Panc1 (cell line): ENCODE data around the gene PKP3. TPM values are rescaled to one million over a fixed set of nuclear protein-coding genes. Genes with fewer than 3 reads are reported as not detected.

Experiments
- ATAC-seq: fragments of 200-7000 bp; cut with Tn5 transposase; 2 replicates; pipeline ENCODE4 v1.9.1; 2020; ENCODE audit warnings: mild to moderate bottlenecking, moderate library complexity
- BruUV-seq: library from RNA; stranded (reverse); fragments of 400-500 nt; replicated peaks from 2 replicates; lab custom pipeline; 2021; lab: Mats Ljungman, UMichigan
- CTCF ChIA-PET: fragments of 300-600 bp; sonication (Branson Sonifier 250); formaldehyde crosslinking; loops from one replicate; lab custom pipeline; 2022; ENCODE audit warnings: antibody characterized with exemption; lab: Charles Lee
- POLR2A ChIA-PET: fragments of 300-600 bp; sonication (Branson Sonifier 250); formaldehyde crosslinking; loops from one replicate; lab custom pipeline; 2022; ENCODE audit warnings: antibody characterized with exemption; lab: Charles Lee
- DNase-seq: peaks from one replicate; pipeline ENCODE4 v3.0.0-alpha.2; 2010; ENCODE audit warnings: low read depth, low spot score
- H3K27ac ChIP-seq: 2 replicates; pipeline ENCODE4 v1.5.1; 2011; ENCODE audit warnings: mild to moderate bottlenecking, low read length, inconsistent platforms
- H3K27me3 ChIP-seq: fragments of 200-500 bp; sonication (Bioruptor generic); 2 replicates; pipeline ENCODE4 v1.6.0; 2014; ENCODE audit warnings: low read length, inconsistent platforms; ENCODE audit not compliant: control insufficient read depth, insufficient read depth
- H3K36me3 ChIP-seq: fragments of 200-500 bp; sonication (Bioruptor generic); 2 replicates; pipeline ENCODE4 v1.5.1; 2014; ENCODE audit warnings: inconsistent platforms, mild to moderate bottlenecking, low read length, moderate library complexity; ENCODE audit not compliant: control insufficient read depth, insufficient read depth
- H3K4me1 ChIP-seq: 2 replicates; pipeline ENCODE4 v1.5.1; 2011; ENCODE audit warnings: inconsistent platforms, mild to moderate bottlenecking, low read length, moderate library complexity; ENCODE audit not compliant: control insufficient read depth, insufficient read depth
- H3K4me3 ChIP-seq, 2 experiments: 2 replicates each; pipeline ENCODE4 v1.5.1; 2011 to 2012; ENCODE audit warnings: low read depth in 2 of 2, low read length in 2 of 2, mild to moderate bottlenecking in 2 of 2, inconsistent platforms in 1 of 2, moderate library complexity in 1 of 2
- H3K9me3 ChIP-seq: fragments of 200-500 bp; sonication (Bioruptor generic); 2 replicates; pipeline ENCODE4 v1.5.1; 2014; ENCODE audit warnings: low read depth, mild to moderate bottlenecking, inconsistent platforms, low read length, moderate library complexity; ENCODE audit not compliant: control insufficient read depth, insufficient read depth
- POLR2AphosphoS5 ChIP-seq: IDR thresholded peaks from 2 replicates; pipeline ENCODE4 v1.6.1; 2012; ENCODE audit warnings: mild to moderate bottlenecking, low read depth, low read length, moderate library complexity
- SIN3A ChIP-seq: IDR thresholded peaks from 2 replicates; pipeline ENCODE4 v1.6.1; 2012; ENCODE audit warnings: low read depth, mild to moderate bottlenecking, low read length, moderate library complexity, borderline replicate concordance; ENCODE audit not compliant: insufficient read depth
- TCF7L2 ChIP-seq: IDR thresholded peaks from 2 replicates; pipeline ENCODE4 v1.6.1; 2011; ENCODE audit warnings: mild to moderate bottlenecking, low read depth, low read length, inconsistent platforms
- in situ Hi-C: cut with HindIII; loops from 2 replicates; pipeline ENCODE4 v1.10.0; 2016; ENCODE audit warnings: low sequenced_read_pairs, low pct_unique_long_range_greater_than_20kb
- intact Hi-C: fragments of 100-400 bp; cut with micrococcal nuclease; formaldehyde crosslinking; loops from one replicate; pipeline ENCODE4 v1.10.0; 2022; ENCODE audit not compliant: unreplicated experiment
- total RNA-seq: library from RNA; stranded (reverse); gene quantifications from one replicate; pipeline ENCODE4 v1.2.1, GENCODE V29; 2021; ENCODE audit not compliant: unreplicated experiment
- TF ChIP-seq, protein P1 (sequence below), 2 experiments: IDR thresholded peaks; 2 replicates each; pipeline ENCODE4 v1.6.1; 2011 to 2012; ENCODE audit warnings: low read depth in 2 of 2, control low read depth in 1 of 2, low read length in 1 of 2, mild to moderate bottlenecking in 1 of 2, moderate library complexity in 1 of 2; ENCODE audit not compliant: insufficient read depth in 1 of 2
- TF ChIP-seq, protein P2 (sequence below): fragments of 450-650 bp; IDR thresholded peaks from 2 replicates; pipeline ENCODE4 v1.5.1; 2017; ENCODE audit warnings: mild to moderate bottlenecking

PKP3 gene
- total RNA-seq, 1 experiment from 2014 or later, result 36.8 TPM

DNA sequence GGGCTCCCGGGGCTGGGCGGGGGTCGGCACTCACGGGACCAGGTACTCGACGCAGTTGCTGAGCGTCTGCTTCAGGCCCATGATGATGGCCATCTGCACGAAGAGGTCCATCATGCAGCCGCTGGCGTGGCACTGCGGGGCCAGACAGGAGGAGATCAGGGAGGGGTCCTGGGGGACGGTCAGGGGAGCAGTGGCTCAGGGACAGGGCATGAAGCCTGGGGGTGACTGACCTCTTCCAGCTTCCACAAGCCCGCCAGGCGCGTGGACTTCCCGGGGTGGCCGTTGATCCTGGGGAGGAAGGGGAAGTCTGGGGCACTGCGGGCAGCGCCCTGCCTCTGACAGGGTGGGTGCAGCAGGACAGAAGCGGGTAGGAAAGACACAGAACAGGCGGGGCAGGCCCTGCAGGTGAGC lies 26.9 kb downstream of the PKP3 start:
- no peak for TF ChIP-seq POLR2AphosphoS5
- no peak for TF ChIP-seq SIN3A
- no peak for TF ChIP-seq TCF7L2
- TF ChIP-seq, protein P1, sequence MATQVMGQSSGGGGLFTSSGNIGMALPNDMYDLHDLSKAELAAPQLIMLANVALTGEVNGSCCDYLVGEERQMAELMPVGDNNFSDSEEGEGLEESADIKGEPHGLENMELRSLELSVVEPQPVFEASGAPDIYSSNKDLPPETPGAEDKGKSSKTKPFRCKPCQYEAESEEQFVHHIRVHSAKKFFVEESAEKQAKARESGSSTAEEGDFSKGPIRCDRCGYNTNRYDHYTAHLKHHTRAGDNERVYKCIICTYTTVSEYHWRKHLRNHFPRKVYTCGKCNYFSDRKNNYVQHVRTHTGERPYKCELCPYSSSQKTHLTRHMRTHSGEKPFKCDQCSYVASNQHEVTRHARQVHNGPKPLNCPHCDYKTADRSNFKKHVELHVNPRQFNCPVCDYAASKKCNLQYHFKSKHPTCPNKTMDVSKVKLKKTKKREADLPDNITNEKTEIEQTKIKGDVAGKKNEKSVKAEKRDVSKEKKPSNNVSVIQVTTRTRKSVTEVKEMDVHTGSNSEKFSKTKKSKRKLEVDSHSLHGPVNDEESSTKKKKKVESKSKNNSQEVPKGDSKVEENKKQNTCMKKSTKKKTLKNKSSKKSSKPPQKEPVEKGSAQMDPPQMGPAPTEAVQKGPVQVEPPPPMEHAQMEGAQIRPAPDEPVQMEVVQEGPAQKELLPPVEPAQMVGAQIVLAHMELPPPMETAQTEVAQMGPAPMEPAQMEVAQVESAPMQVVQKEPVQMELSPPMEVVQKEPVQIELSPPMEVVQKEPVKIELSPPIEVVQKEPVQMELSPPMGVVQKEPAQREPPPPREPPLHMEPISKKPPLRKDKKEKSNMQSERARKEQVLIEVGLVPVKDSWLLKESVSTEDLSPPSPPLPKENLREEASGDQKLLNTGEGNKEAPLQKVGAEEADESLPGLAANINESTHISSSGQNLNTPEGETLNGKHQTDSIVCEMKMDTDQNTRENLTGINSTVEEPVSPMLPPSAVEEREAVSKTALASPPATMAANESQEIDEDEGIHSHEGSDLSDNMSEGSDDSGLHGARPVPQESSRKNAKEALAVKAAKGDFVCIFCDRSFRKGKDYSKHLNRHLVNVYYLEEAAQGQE (IDR thresholded peaks at IDR 0.05; ENCODE audit: insufficient read depth in 1 of 2, low read depth in 2 of 2, low read length in 1 of 2), result no peak
- TF ChIP-seq, protein P2, sequence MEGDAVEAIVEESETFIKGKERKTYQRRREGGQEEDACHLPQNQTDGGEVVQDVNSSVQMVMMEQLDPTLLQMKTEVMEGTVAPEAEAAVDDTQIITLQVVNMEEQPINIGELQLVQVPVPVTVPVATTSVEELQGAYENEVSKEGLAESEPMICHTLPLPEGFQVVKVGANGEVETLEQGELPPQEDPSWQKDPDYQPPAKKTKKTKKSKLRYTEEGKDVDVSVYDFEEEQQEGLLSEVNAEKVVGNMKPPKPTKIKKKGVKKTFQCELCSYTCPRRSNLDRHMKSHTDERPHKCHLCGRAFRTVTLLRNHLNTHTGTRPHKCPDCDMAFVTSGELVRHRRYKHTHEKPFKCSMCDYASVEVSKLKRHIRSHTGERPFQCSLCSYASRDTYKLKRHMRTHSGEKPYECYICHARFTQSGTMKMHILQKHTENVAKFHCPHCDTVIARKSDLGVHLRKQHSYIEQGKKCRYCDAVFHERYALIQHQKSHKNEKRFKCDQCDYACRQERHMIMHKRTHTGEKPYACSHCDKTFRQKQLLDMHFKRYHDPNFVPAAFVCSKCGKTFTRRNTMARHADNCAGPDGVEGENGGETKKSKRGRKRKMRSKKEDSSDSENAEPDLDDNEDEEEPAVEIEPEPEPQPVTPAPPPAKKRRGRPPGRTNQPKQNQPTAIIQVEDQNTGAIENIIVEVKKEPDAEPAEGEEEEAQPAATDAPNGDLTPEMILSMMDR, result no peak
- no TSS peak for BruUV-seq
- Histone ChIP-seq H3K9me3 (no peaks in the 10 kb centered on the region), H3K4me1 (peaks cover 16% of the 10 kb centered on the region), H3K36me3 (no peaks in the 10 kb centered on the region), H3K4me3 (no peak overlapping the region), H3K27ac (no peak overlapping the region), H3K27me3 (no peaks in the 10 kb centered on the region)
- intact Hi-C loops, result no loop called here
- DNase-seq (no peak), ATAC-seq (no peak)
- CTCF ChIA-PET, result no interaction called here
- in situ Hi-C loops, result no loop called here
- POLR2A ChIA-PET, result no interaction called here

DNA sequence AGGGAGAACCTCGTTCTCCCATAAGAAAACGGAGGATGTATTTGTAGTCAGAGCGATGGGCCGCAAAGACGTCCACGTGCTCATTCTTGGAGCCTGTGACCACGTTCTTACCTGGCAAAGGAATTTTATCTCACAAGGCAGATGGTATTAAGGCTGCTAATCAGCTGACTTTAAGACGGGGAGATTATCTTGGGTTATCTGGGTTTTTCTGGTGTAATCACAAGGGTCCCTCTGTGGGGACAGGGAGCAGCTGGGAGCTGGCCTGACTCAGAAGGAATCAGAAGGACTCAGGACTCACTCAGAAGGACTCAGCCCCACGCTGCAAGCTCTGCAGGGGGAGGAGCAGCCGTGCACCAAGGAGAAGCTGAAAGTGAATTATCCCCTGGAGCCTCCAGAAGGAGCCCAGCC lies 28.2 kb downstream of the PKP3 start:
- in situ Hi-C loops, result no loop called here
- BruUV-seq, result no TSS peak
- Histone ChIP-seq H3K4me3 (no peak overlapping the region), H3K4me1 (peaks cover 6% of the 10 kb centered on the region), H3K27ac (no peak overlapping the region), H3K9me3 (no peaks in the 10 kb centered on the region), H3K36me3 (no peaks in the 10 kb centered on the region), H3K27me3 (no peaks in the 10 kb centered on the region)
- intact Hi-C loops, result no loop called here
- POLR2A ChIA-PET, result no interaction called here
- DNase-seq (no peak), ATAC-seq (no peak)
- TF ChIP-seq, protein P1 (IDR thresholded peaks at IDR 0.05; ENCODE audit: insufficient read depth in 1 of 2, low read depth in 2 of 2, low read length in 1 of 2), result no peak
- TF ChIP-seq TCF7L2 (no peak), POLR2AphosphoS5 (no peak), SIN3A (no peak)
- TF ChIP-seq, protein P2, result no peak
- CTCF ChIA-PET, result no interaction called here
